Astrocyte (in vitro differentiated cells and primary cell): Measurements from ENCODE around the gene ZNF862.

Source experiments
- CTCF ChIP-seq: IDR thresholded peaks from 2 replicates; pipeline ENCODE4 v1.5.1; 2011; ENCODE audit warnings: low read depth, mild to moderate bottlenecking, inconsistent platforms, low read length, moderate library complexity; ENCODE audit not compliant: insufficient read depth
- EZH2 ChIP-seq: IDR thresholded peaks from 2 replicates; pipeline ENCODE4 v1.6.1; 2012; ENCODE audit warnings: mild to moderate bottlenecking, low read length, inconsistent platforms; ENCODE audit not compliant: insufficient read depth

- TF ChIP-seq CTCF (no peak), EZH2 (no peak)
These were observed 37.1 kb upstream of the ZNF862 start for GRCh38 chr7:149801002-149801566.
